H1 (cell line): Measurements from ENCODE around the gene TMEM18. TPM values are rescaled to one million over a fixed set of nuclear protein-coding genes. Genes with fewer than 3 reads are reported as not detected.
A peak's percentile ranks its signal among the peaks of the same experiment; 100 is the strongest.

Experiments
- CTCF ChIA-PET: fragments of 300-600 bp; sonication (Branson Sonifier 250); formaldehyde crosslinking; loops from one replicate; lab custom pipeline; 2021; ENCODE audit not compliant: partially characterized antibody; lab: Charles Lee
- POLR2A ChIA-PET: fragments of 300-600 bp; sonication (Branson Sonifier 250); formaldehyde crosslinking; loops from one replicate; lab custom pipeline; 2021; ENCODE audit warnings: inconsistent platforms; ENCODE audit not compliant: partially characterized antibody; lab: Charles Lee
- DNase-seq, 2 experiments: peaks; one replicate each; pipeline versions ENCODE4 v3.0.0 to v3.0.0-alpha.2; 2010 to 2022; ENCODE audit warnings: low spot score in 2 of 2, low read depth in 1 of 2, mixed read lengths in 1 of 2
- FAIRE-seq: peaks from 2 replicates; lab custom pipeline; 2011; peaks lifted over from hg19 to GRCh38; lab: Jason Lieb, UNC
- H2AFZ ChIP-seq: 2 replicates; pipeline ENCODE4 v1.8.1; 2012; ENCODE audit warnings: low read length, inconsistent platforms
- H2AK5ac ChIP-seq: 2 replicates; pipeline ENCODE4 v1.6.1; 2013; ENCODE audit warnings: low read depth, low read length
- H2BK120ac ChIP-seq: replicated peaks from 2 replicates; pipeline ENCODE3; 2013; ENCODE audit warnings: low read depth, low read length, inconsistent platforms
- H2BK12ac ChIP-seq: 2 replicates; pipeline ENCODE4 v1.6.1; 2013; ENCODE audit warnings: low read depth, low read length
- H2BK15ac ChIP-seq: 2 replicates; pipeline ENCODE4 v1.6.1; 2013; ENCODE audit warnings: low read length
- H2BK20ac ChIP-seq: 2 replicates; pipeline ENCODE4 v1.6.1; 2013; ENCODE audit warnings: low read length
- H2BK5ac ChIP-seq: 2 replicates; pipeline ENCODE4 v1.6.1; 2013; ENCODE audit warnings: low read depth, low read length
- H3K14ac ChIP-seq: 2 replicates; pipeline ENCODE4 v1.6.1; 2013; ENCODE audit warnings: inconsistent platforms; ENCODE audit not compliant: insufficient read length
- H3K18ac ChIP-seq: 2 replicates; pipeline ENCODE4 v1.6.1; 2013; ENCODE audit warnings: low read length; ENCODE audit errors: extremely low read depth
- H3K23ac ChIP-seq: 2 replicates; pipeline ENCODE4 v1.6.1; 2013; ENCODE audit warnings: inconsistent platforms; ENCODE audit not compliant: insufficient read length
- H3K23me2 ChIP-seq: 2 replicates; pipeline ENCODE4 v1.6.1; 2013; ENCODE audit warnings: low read depth, low read length
- H3K27ac ChIP-seq: 2 replicates; pipeline ENCODE4 v1.6.1; 2011; ENCODE audit warnings: low read depth, low read length, inconsistent platforms
- H3K27me3 ChIP-seq, 4 experiments: replicated peaks in 1 of 4; 1 replicate in 1 of 4; 2 replicates in 3 of 4; pipeline versions ENCODE4 v1.6.1 to v1.8.1; 2011 to 2013; ENCODE audit warnings: low read length in 3 of 4, mild to moderate bottlenecking in 3 of 4, inconsistent platforms in 2 of 4, mixed read lengths in 2 of 4, moderate library complexity in 1 of 4; ENCODE audit not compliant: control insufficient read depth in 3 of 4, insufficient read depth in 3 of 4; ENCODE audit errors: extremely low read depth in 1 of 4
- H3K36me3 ChIP-seq, 4 experiments: 2 replicates each; pipeline versions ENCODE4 v1.6.1 to v1.8.1; 2011 to 2013; ENCODE audit warnings: mild to moderate bottlenecking in 4 of 4, low read length in 3 of 4, moderate library complexity in 2 of 4, control low read depth in 1 of 4, inconsistent platforms in 1 of 4; ENCODE audit not compliant: insufficient read depth in 4 of 4, control insufficient read depth in 2 of 4
- H3K4ac ChIP-seq: replicated peaks from 2 replicates; pipeline ENCODE3; 2013; ENCODE audit warnings: low read length, low read depth, mixed read lengths, inconsistent platforms; ENCODE audit not compliant: insufficient read length
- H3K4me1 ChIP-seq, 4 experiments: replicated peaks in 1 of 4; 1 replicate in 1 of 4; 2 replicates in 3 of 4; pipeline versions ENCODE4 v1.6.1 to v1.8.1; 2011 to 2013; ENCODE audit warnings: low read length in 3 of 4, inconsistent platforms in 2 of 4, mixed read lengths in 1 of 4; ENCODE audit not compliant: insufficient read depth in 4 of 4, control insufficient read depth in 3 of 4
- H3K4me2 ChIP-seq, 2 experiments: 2 replicates each; pipeline versions ENCODE4 v1.6.1 to v1.8.1; 2011 to 2013; ENCODE audit warnings: low read depth in 2 of 2, low read length in 2 of 2, control low read depth in 1 of 2, inconsistent platforms in 1 of 2, mild to moderate bottlenecking in 1 of 2; ENCODE audit not compliant: insufficient read depth in 1 of 2
- H3K4me3 ChIP-seq, 4 experiments: fragments of 200-600, 300-600 bp in 1 of 4; sonication (generic), shearing (Covaris generic), sonication (Bioruptor Twin) in 1 of 4; 2 replicates each; pipeline versions ENCODE4 v1.5.1 to v1.8.1; 2011 to 2016; ENCODE audit warnings: low read length in 4 of 4, low read depth in 3 of 4, control low read depth in 2 of 4, inconsistent platforms in 2 of 4, mild to moderate bottlenecking in 2 of 4, mixed read lengths in 1 of 4, moderate library complexity in 1 of 4; ENCODE audit not compliant: insufficient read depth in 2 of 4; ENCODE audit errors: extremely low read depth in 1 of 4
- H3K56ac ChIP-seq: replicated peaks from 2 replicates; pipeline ENCODE3; 2013; ENCODE audit warnings: low read depth, mild to moderate bottlenecking, mixed read lengths, low read length, inconsistent platforms; ENCODE audit not compliant: insufficient read length
- H3K79me1 ChIP-seq: 2 replicates; pipeline ENCODE4 v1.6.1; 2013; ENCODE audit warnings: low read depth, low read length, control low read depth
- H3K79me2 ChIP-seq, 2 experiments: 2 replicates each; pipeline versions ENCODE4 v1.6.1 to v1.8.1; 2012 to 2013; ENCODE audit warnings: low read length in 2 of 2, mild to moderate bottlenecking in 2 of 2, inconsistent platforms in 1 of 2; ENCODE audit not compliant: insufficient read depth in 2 of 2, control insufficient read depth in 1 of 2
- H3K9ac ChIP-seq, 4 experiments: replicated peaks in 1 of 4; 1 replicate in 1 of 4; 2 replicates in 3 of 4; pipeline versions ENCODE4 v1.6.1 to v1.8.1; 2011 to 2013; ENCODE audit warnings: low read depth in 3 of 4, low read length in 3 of 4, control low read depth in 2 of 4, mild to moderate bottlenecking in 2 of 4, moderate library complexity in 2 of 4, inconsistent platforms in 1 of 4; ENCODE audit errors: extremely low read depth in 1 of 4
- H3K9me3 ChIP-seq, 2 experiments: 2 replicates each; pipeline versions ENCODE4 v1.6.1 to v1.8.1; 2012 to 2013; ENCODE audit warnings: mild to moderate bottlenecking in 2 of 2, moderate library complexity in 2 of 2, control low read depth in 1 of 2, inconsistent platforms in 1 of 2, low read depth in 1 of 2, low read length in 1 of 2, mixed read lengths in 1 of 2; ENCODE audit not compliant: insufficient read depth in 2 of 2
- H4K20me1 ChIP-seq, 2 experiments: replicated peaks in 1 of 2; 2 replicates each; pipeline versions ENCODE3 to v1.8.1; 2011 to 2013; ENCODE audit warnings: inconsistent platforms in 2 of 2, low read length in 2 of 2, mild to moderate bottlenecking in 1 of 2; ENCODE audit not compliant: insufficient read depth in 2 of 2, control insufficient read depth in 1 of 2
- H4K5ac ChIP-seq: 2 replicates; pipeline ENCODE4 v1.6.1; 2013; ENCODE audit warnings: low read length, low read depth, mixed read lengths, inconsistent platforms; ENCODE audit not compliant: insufficient read length
- H4K8ac ChIP-seq: 2 replicates; pipeline ENCODE4 v1.8.0; 2013; ENCODE audit warnings: mild to moderate bottlenecking, moderate library complexity, low read length, inconsistent platforms; ENCODE audit not compliant: insufficient read depth; ENCODE audit errors: extremely low read depth
- H4K91ac ChIP-seq: replicated peaks from 2 replicates; pipeline ENCODE3; 2013; ENCODE audit warnings: low read length, mixed read lengths, inconsistent platforms; ENCODE audit not compliant: insufficient read length
- WGBS, 2 experiments: shearing (Covaris generic) in 1 of 2; methylation state at CpG; one replicate each; pipeline versions ENCODE4 v1.1.6 to v1.1.7; 2013 to 2015; ENCODE audit warnings: low lambda C conversion rate in 2 of 2, mixed read lengths in 2 of 2, inconsistent platforms in 1 of 2, low coverage in 1 of 2, missing lambda C conversion rate in 1 of 2; ENCODE audit not compliant: insufficient replicate concordance in 2 of 2, insufficient coverage in 1 of 2, insufficient read length in 1 of 2; ENCODE audit errors: extremely low coverage in 1 of 2, missing lambda C conversion rate in 1 of 2; 5-methylcytosine and 5-hydroxymethylcytosine counted together
- polyA plus RNA-seq, 7 experiments: library from polyadenylated mRNA; depleted of rRNA in 3 of 7; stranded (reverse) in 5 of 7; unstranded in 2 of 7; fragments of >200 nt in 5 of 7; fragments of 200-250 nt in 2 of 7; gene quantifications; 1 replicate in 5 of 7; 2 replicates in 1 of 7; 4 replicates in 1 of 7; pipeline versions ENCODE4 v1.2.1 to v1.2.3, GENCODE V29; 2011 to 2013; ENCODE audit warnings: missing spikeins in 2 of 7, mixed read lengths in 2 of 7
- total RNA-seq: library from RNA; stranded (reverse); fragmentation: NEBNext Ultra II Directional; extraction: Animal tissue kit (Norgen Biotek cat#: 25700); gene quantifications from 2 replicates; pipeline ENCODE4 v1.2.1, GENCODE V29; 2021
- TF ChIP-seq, protein P1 (sequence below): IDR thresholded peaks from 2 replicates; pipeline ENCODE4 v1.6.1; 2012; ENCODE audit warnings: inconsistent platforms

TMEM18 gene
- total and polyA plus RNA-seq, 2 of the 8 experiments (the other 6 are each of a cell fraction or from before 2014, with no cell fraction given): 22.4 to 27.1 TPM

DNA sequence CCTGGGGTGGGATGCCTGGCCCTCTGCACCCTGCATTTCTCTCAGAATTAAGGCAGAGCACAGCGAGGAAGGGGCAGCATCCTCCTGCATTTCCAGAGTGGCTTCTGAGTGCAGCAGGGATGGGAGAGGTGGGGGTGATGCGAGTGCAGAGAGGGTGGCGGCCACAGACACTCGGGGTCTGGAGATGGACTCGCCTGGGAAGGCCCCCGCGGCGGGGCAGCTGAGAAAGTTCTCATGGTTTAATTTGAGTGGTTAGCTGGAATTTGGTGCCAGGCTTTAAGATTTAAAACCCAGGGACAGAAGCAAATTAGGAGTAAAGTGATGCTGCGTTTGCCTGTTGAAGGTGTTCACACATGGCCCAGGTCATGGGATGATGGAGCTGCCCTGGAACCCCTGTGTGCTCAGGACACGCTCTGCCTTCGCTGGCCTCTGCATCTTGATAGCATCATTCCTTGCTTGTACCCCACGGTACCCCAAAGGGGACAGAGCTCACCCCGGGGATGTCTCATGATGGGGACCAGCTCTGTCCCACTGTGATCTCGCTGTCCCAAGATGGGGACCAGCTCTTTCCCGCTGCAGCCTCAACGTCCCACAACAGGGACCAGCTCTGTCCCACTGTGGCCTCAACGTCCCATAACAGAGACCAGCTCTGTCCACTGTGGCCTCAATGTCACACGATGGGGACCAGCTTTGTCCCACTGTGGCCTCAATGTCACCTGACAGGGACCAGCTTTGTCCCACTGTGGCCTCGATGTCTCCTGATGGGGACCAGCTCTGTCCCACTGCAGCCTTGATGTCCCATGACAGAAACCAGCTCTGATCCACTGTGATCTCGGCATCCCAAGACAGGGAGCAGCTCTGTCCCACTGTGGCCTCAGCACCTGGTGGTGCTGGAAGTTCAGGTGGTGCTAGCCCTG, 27.5 kb downstream of the TMEM18 start:
- CTCF ChIA-PET: interaction anchor here (0.6 to 1.5 kb wide), 6 partner anchors 9 to 65 kb away, joined by 3 to 7 read pairs (median 4); no protein-coding TSS in a partner anchor
- WGBS, 2 experiments: 88% methylated on average over 20 of the region's 20 CpGs; no CpG with 5 or more reads in 1 of the 2 experiments

More for the DNA sequence above, 27.5 kb downstream of the TMEM18 start:
- TF ChIP-seq, protein P1, sequence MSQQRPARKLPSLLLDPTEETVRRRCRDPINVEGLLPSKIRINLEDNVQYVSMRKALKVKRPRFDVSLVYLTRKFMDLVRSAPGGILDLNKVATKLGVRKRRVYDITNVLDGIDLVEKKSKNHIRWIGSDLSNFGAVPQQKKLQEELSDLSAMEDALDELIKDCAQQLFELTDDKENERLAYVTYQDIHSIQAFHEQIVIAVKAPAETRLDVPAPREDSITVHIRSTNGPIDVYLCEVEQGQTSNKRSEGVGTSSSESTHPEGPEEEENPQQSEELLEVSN: no peak
- H2BK12ac ChIP-seq: peak overlapping the region; percentile 5; the same call in 1 of the 2 replicates
- no peak overlapping the region for H3K56ac ChIP-seq
- no peak overlapping the region for H2BK20ac ChIP-seq
- no peak overlapping the region for H2BK120ac ChIP-seq
- no peak overlapping the region for H2BK15ac ChIP-seq
- no peaks in the 10 kb centered on the region for H3K36me3 ChIP-seq
- no peak overlapping the region for H3K4me2 ChIP-seq
- DNase-seq (peak in 1 of 2 experiments; percentile 29), FAIRE-seq (no peak)
- H2AFZ ChIP-seq: no peak overlapping the region
- H3K79me1 ChIP-seq: no peaks in the 10 kb centered on the region
- no peak overlapping the region for H3K4me3 ChIP-seq
- no peak overlapping the region for H3K14ac ChIP-seq
- no peak overlapping the region for H2BK5ac ChIP-seq
- no peak overlapping the region for H4K8ac ChIP-seq
- no peaks in the 10 kb centered on the region; a peak in 3 of 7 replicates for H3K27me3 ChIP-seq
- no peak overlapping the region for H3K9ac ChIP-seq
- H4K5ac ChIP-seq: no peak overlapping the region
- no peaks in the 10 kb centered on the region for H3K23me2 ChIP-seq
- no peaks in the 10 kb centered on the region for H3K79me2 ChIP-seq
- H4K20me1 ChIP-seq: no peaks in the 10 kb centered on the region
- POLR2A ChIA-PET: interaction anchor here (1.1 kb wide), 1 partner anchor 25 kb away, joined by 4 read pairs; no protein-coding TSS in a partner anchor
- H3K18ac ChIP-seq: no peak overlapping the region
- H4K91ac ChIP-seq: no peak overlapping the region
- no peak overlapping the region for H3K4ac ChIP-seq
- H3K27ac ChIP-seq: no peak overlapping the region
- H3K23ac ChIP-seq: no peak overlapping the region
- no peak overlapping the region for H2AK5ac ChIP-seq
- H3K9me3 ChIP-seq: no peaks in the 10 kb centered on the region
- H3K4me1 ChIP-seq: no peaks in the 10 kb centered on the region
